Peyer's patch (tissue), 4 donors: ENCODE results near the gene ORC5. TPM values are rescaled to one million over a fixed set of nuclear protein-coding genes. Genes with fewer than 3 reads are reported as not detected.

Source experiments
- DNase-seq, 3 donors: peaks; one replicate each; pipeline ENCODE4 v3.0.0-alpha.2; 2017 to 2019
- H3K27ac ChIP-seq, 4 donors: fragments of 200-600 bp; sonication (generic); one replicate each; pipeline ENCODE4 v1.5.1; 2016 to 2019
- H3K27me3 ChIP-seq, 2 donors: fragments of 200-600 bp; sonication (generic); one replicate each; pipeline ENCODE4 v1.5.1; 2019
- H3K36me3 ChIP-seq, 3 donors: fragments of 200-600 bp; sonication (generic); one replicate each; pipeline ENCODE4 v1.5.1; 2016 to 2019
- H3K4me1 ChIP-seq, 4 donors: fragments of 200-600 bp; sonication (generic); one replicate each; pipeline ENCODE4 v1.5.1; 2016 to 2019
- H3K4me3 ChIP-seq, 4 donors: fragments of 200-600 bp; sonication (generic); 1 replicate in 3 of 4; 2 replicates in 1 of 4; pipeline ENCODE4 v1.5.1; 2016 to 2019; ENCODE audit warnings: mild to moderate bottlenecking in 1 of 4
- H3K9me3 ChIP-seq, 4 donors: fragments of 200-600 bp; sonication (generic); one replicate each; pipeline ENCODE4 v1.5.1; 2016 to 2019; ENCODE audit warnings: mild to moderate bottlenecking in 1 of 4
- POLR2A ChIP-seq, 2 donors: fragments of 450-650 bp; IDR thresholded peaks; one replicate each; pipeline ENCODE4 v1.5.1; 2017; ENCODE audit warnings: antibody characterized with exemption in 2 of 2, mild to moderate bottlenecking in 2 of 2, moderate library complexity in 2 of 2
- total RNA-seq, 4 donors: library from RNA; depleted of rRNA; stranded (reverse); fragments of >200 nt; gene quantifications; one replicate each; pipeline ENCODE4 v1.1.0, GENCODE V29; 2016
- TF ChIP-seq, protein P1 (sequence below), 6 experiments: fragments of 450-650 bp in 4 of 6; fragments of 200-600 bp in 2 of 6; sonication (generic) in 1 of 6; IDR thresholded peaks; one replicate each; pipeline ENCODE4 v1.5.1; 2017 to 2019; ENCODE audit warnings: antibody characterized with exemption in 6 of 6, mild to moderate bottlenecking in 3 of 6, moderate library complexity in 1 of 6

ORC5 gene
- total RNA-seq, 4 donors from 2014 or later = 10.7 to 41.2 (median 18.0) TPM

DNA sequence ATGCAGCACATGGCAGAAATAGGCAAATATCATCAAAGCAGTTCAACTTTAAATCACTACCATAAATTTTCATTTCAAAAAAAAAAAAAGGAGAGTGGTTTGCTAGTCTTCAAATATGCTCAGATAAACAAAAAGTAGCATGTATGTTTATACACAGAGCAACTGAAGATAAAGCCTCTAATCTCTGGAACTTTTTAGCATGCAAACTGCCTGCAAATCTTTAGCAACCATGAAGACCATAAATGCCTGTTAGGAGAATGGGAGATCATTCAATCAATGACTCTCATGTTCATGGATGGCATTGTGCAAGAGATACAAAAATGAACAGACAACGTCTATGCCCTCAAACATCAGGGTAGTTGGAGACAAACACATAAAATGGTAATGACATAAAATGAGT lies 57.3 kb downstream of the ORC5 start:
- H3K4me1 ChIP-seq = no peaks in the 10 kb centered on the region

DNA sequence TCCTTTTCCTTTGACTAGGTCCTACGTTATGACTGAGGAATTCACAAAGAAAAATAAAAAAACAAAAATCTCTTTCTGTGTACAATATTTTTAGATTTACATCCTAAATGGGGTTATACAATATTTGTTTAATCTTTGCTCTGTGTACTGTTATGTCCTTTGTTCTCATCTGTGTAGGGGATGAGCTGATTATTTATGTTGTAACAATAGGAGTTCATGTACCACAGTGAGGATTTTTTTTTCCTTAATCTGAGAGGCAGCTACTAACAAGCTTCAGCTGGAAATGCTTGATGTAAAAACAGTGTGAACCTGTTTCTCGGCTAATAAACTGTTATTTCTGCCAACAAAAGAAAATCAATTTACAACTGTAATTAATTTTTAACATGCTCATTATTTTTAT lies 58.0 kb downstream of the ORC5 start:
- Histone ChIP-seq H3K27me3 (no peaks in the 10 kb centered on the region), H3K36me3 (peaks cover 0 to 4% (median 0%) of the 10 kb centered on the region in 3 donors), H3K9me3 (no peaks in the 10 kb centered on the region), H3K27ac (no peak overlapping the region), H3K4me3 (no peak overlapping the region), H3K4me1 (no peaks in the 10 kb centered on the region)
- no peak for DNase-seq
- TF ChIP-seq, protein P1, sequence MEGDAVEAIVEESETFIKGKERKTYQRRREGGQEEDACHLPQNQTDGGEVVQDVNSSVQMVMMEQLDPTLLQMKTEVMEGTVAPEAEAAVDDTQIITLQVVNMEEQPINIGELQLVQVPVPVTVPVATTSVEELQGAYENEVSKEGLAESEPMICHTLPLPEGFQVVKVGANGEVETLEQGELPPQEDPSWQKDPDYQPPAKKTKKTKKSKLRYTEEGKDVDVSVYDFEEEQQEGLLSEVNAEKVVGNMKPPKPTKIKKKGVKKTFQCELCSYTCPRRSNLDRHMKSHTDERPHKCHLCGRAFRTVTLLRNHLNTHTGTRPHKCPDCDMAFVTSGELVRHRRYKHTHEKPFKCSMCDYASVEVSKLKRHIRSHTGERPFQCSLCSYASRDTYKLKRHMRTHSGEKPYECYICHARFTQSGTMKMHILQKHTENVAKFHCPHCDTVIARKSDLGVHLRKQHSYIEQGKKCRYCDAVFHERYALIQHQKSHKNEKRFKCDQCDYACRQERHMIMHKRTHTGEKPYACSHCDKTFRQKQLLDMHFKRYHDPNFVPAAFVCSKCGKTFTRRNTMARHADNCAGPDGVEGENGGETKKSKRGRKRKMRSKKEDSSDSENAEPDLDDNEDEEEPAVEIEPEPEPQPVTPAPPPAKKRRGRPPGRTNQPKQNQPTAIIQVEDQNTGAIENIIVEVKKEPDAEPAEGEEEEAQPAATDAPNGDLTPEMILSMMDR (IDR thresholded peaks at IDR 0.05) = no peak
- TF ChIP-seq POLR2A (IDR thresholded peaks at IDR 0.05) = no peak

More for the DNA sequence above, 57.3 kb downstream of the ORC5 start:
- no peak for DNase-seq
- peaks cover 0 to 4% (median 0%) of the 10 kb centered on the region in 3 donors for H3K36me3 ChIP-seq
- TF ChIP-seq, protein P1 (IDR thresholded peaks at IDR 0.05) = no peak
- no peak for TF ChIP-seq POLR2A (IDR thresholded peaks at IDR 0.05)
- H3K9me3 ChIP-seq = no peaks in the 10 kb centered on the region
- no peaks in the 10 kb centered on the region for H3K27me3 ChIP-seq
- H3K4me3 ChIP-seq = no peak overlapping the region
- no peak overlapping the region for H3K27ac ChIP-seq

DNA sequence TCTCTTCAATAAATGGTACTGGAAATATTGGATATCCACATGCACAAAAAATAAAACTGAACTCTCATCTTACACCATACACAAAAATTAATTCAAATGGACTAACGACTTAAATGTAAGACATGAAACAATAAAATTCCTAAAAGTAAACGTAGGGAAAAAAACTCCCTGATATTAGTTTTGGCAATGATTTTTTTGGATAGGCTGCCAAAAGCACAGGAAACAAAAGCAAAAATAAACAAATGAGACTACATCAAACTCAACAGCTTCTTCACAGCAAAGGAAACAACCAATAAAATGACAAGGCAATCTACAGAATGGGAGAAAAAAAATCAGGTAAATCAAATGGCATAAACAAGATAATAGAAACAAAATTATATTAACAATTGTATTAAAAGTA lies 65.7 kb downstream of the ORC5 start:
- TF ChIP-seq, protein P1 (IDR thresholded peaks at IDR 0.05) = no peak
- no peak for TF ChIP-seq POLR2A (IDR thresholded peaks at IDR 0.05)
- no peaks in the 10 kb centered on the region for H3K4me1 ChIP-seq
- H3K4me3 ChIP-seq = no peak overlapping the region
- no peaks in the 10 kb centered on the region for H3K27me3 ChIP-seq
- H3K9me3 ChIP-seq = no peaks in the 10 kb centered on the region
- DNase-seq = no peak
- H3K27ac ChIP-seq = no peak overlapping the region
- peaks cover 0 to 5% (median 0%) of the 10 kb centered on the region in 3 donors for H3K36me3 ChIP-seq

DNA sequence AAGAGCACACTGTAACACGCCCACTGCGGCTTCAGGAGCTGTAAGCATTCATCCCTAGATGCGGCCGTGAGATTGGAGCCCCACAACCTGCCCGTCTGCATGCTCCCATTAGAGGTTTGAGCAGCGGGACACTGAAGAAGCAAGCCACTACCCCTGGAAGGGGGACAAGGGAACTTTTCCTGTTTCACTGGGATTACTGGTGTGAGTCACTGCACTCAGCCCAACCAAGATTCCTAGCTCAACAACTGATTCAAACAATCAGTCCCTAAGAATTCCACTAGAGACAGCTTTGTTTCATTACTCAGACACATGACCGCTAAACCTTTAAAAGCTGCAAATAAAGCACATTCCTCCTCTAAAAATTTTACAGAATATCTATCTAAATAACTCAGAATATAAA lies 69.8 kb downstream of the ORC5 start:
- no peak for DNase-seq
- Histone ChIP-seq H3K27ac (no peak overlapping the region), H3K4me1 (no peaks in the 10 kb centered on the region), H3K9me3 (no peaks in the 10 kb centered on the region), H3K4me3 (no peak overlapping the region), H3K27me3 (no peaks in the 10 kb centered on the region), H3K36me3 (peaks cover 0 to 22% (median 0%) of the 10 kb centered on the region in 3 donors)
- TF ChIP-seq POLR2A (IDR thresholded peaks at IDR 0.05) = no peak
- TF ChIP-seq, protein P1 (IDR thresholded peaks at IDR 0.05) = no peak

DNA sequence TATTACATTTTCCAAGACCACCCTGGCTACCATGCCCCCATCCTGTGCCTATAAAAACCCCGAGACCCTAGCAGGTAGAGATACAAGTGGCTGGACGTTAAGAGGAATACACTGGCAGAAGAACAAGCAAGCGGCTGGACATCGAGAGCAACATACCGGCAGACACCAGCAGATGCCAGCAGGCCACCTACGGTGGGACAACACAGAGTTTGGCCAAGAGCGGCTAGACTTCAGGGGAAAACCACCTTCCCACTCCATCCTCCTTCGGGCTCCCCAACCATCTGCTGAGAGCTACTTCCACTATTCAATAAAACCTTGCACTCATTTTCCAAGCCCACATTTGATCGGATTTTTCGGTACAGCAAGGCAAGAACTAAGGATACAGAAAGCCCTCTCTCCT lies 70.3 kb downstream of the ORC5 start:
- Histone ChIP-seq H3K4me3 (no peak overlapping the region), H3K4me1 (no peaks in the 10 kb centered on the region), H3K36me3 (peaks cover 0 to 22% (median 0%) of the 10 kb centered on the region in 3 donors), H3K27me3 (no peaks in the 10 kb centered on the region), H3K27ac (no peak overlapping the region), H3K9me3 (no peaks in the 10 kb centered on the region)
- TF ChIP-seq, protein P1 (IDR thresholded peaks at IDR 0.05) = no peak
- no peak for TF ChIP-seq POLR2A (IDR thresholded peaks at IDR 0.05)
- no peak for DNase-seq

DNA sequence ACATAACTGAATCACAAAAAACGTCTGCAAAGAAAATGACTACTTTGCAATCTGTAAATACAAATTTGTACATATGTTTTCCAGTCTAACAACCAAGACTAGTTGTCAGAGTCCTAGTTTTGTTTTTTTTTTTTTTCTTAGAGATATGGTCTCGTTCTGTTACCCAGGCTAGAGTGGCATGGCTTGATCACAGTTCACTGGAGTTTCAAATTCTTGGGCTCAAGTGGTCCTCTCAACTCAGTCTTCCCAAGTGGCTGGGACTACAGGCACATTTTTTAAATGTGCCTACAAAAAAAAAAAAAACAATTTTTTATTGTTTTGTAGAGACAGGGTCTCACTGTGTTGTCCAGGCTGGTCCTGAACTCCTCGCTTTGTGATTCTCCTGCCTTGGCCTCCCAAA lies 70.8 kb downstream of the ORC5 start:
- H3K9me3 ChIP-seq = no peaks in the 10 kb centered on the region
- DNase-seq = no peak
- H3K4me1 ChIP-seq = no peaks in the 10 kb centered on the region
- H3K27ac ChIP-seq = no peak overlapping the region
- no peak overlapping the region for H3K4me3 ChIP-seq
- TF ChIP-seq, protein P1 (IDR thresholded peaks at IDR 0.05) = no peak
- no peak for TF ChIP-seq POLR2A (IDR thresholded peaks at IDR 0.05)
- H3K36me3 ChIP-seq = peaks cover 0 to 22% (median 0%) of the 10 kb centered on the region in 3 donors
- no peaks in the 10 kb centered on the region for H3K27me3 ChIP-seq
